SK-MEL-5 (cell line): ENCODE data around the gene ELOVL7. TPM values are rescaled to one million over a fixed set of nuclear protein-coding genes. Genes with fewer than 3 reads are reported as not detected.
"Not testable (repeated sequence)": the region's sequence is repeated elsewhere in the genome, so short reads cannot be mapped to it uniquely, and the experiment has no call there.

Source experiments
- DNase-seq: peaks from one replicate; pipeline ENCODE4 v3.0.0-alpha.2; 2016; ENCODE audit warnings: low read depth, low spot score
- in situ Hi-C: cut with HindIII; loops from 2 replicates; pipeline ENCODE4 v1.10.0; 2016; ENCODE audit warnings: low sequenced_read_pairs, high pct_unique_total_duplicates, low pct_unique_long_range_greater_than_20kb
- total RNA-seq: library from RNA; depleted of rRNA; stranded (reverse); fragments of >200 nt; shearing (Covaris generic); gene quantifications from 2 replicates; pipeline ENCODE4 v1.2.3, GENCODE V29; 2014

ELOVL7 gene
- total RNA-seq, 1 experiment from 2014 or later = 5.4 TPM

GRCh38 chr5:60841361-60841760 is 2.7 kb downstream of the ELOVL7 start:
- in situ Hi-C loops = no loop called here
- DNase-seq = no peak

- no peak for DNase-seq
- in situ Hi-C loops = no loop called here
These were observed 7.9 kb downstream of the ELOVL7 start for GRCh38 chr5:60836131-60836530.

GRCh38 chr5:60835554-60835953 is 8.5 kb downstream of the ELOVL7 start:
- in situ Hi-C loops = no loop called here

GRCh38 chr5:60833520-60833919 is 10.5 kb downstream of the ELOVL7 start:
- in situ Hi-C loops = no loop called here
- no peak for DNase-seq

More at GRCh38 chr5:60835554-60835953, 8.5 kb downstream of the ELOVL7 start:
- no peak for DNase-seq

GRCh38 chr5:60830581-60831127 is 13.4 kb downstream of the ELOVL7 start:
- no peak for DNase-seq
- in situ Hi-C loops = no loop called here

GRCh38 chr5:60829490-60830266 is 14.4 kb downstream of the ELOVL7 start:
- DNase-seq = no peak
- in situ Hi-C loops = no loop called here

GRCh38 chr5:60827201-60827600 is 16.9 kb downstream of the ELOVL7 start:
- no peak for DNase-seq
- in situ Hi-C loops = no loop called here

- in situ Hi-C loops = no loop called here
- DNase-seq = no peak
These were observed 17.4 kb downstream of the ELOVL7 start for GRCh38 chr5:60826653-60827052.

GRCh38 chr5:60823574-60823973 is 20.5 kb downstream of the ELOVL7 start:
- in situ Hi-C loops = no loop called here
- no peak for DNase-seq

- in situ Hi-C loops = no loop called here
- no peak for DNase-seq
These were observed 21.8 kb downstream of the ELOVL7 start for GRCh38 chr5:60822285-60822556.

GRCh38 chr5:60821488-60822284 is 22.4 kb downstream of the ELOVL7 start:
- in situ Hi-C loops = no loop called here
- no peak for DNase-seq

- DNase-seq = no peak
- in situ Hi-C loops = no loop called here
These were observed 23.2 kb downstream of the ELOVL7 start for GRCh38 chr5:60820593-60821487.

GRCh38 chr5:60816138-60816537 is 27.9 kb downstream of the ELOVL7 start:
- DNase-seq, in situ Hi-C loops: not testable (repeated sequence)

GRCh38 chr5:60814498-60814897 is 29.6 kb downstream of the ELOVL7 start:
- in situ Hi-C loops = no loop called here
- no peak for DNase-seq

- in situ Hi-C loops = no loop called here
These were observed 31.6 kb downstream of the ELOVL7 start for GRCh38 chr5:60812426-60812825.

GRCh38 chr5:60811105-60811504 is 33.0 kb downstream of the ELOVL7 start:
- in situ Hi-C loops = no loop called here
- DNase-seq = no peak

More at GRCh38 chr5:60812426-60812825, 31.6 kb downstream of the ELOVL7 start:
- DNase-seq = no peak

GRCh38 chr5:60810438-60811085 is 33.5 kb downstream of the ELOVL7 start:
- in situ Hi-C loops = no loop called here
- DNase-seq = no peak
